ENCODE data around the gene ORMDL1. TPM values are rescaled to one million over a fixed set of nuclear protein-coding genes. Genes with fewer than 3 reads are reported as not detected.

ORMDL1 gene
- total and polyA plus RNA-seq, 2 of the 13 experiments (the other 11 are each of a cell fraction or from before 2014, with no cell fraction given): 67.5 to 160 TPM

DNA sequence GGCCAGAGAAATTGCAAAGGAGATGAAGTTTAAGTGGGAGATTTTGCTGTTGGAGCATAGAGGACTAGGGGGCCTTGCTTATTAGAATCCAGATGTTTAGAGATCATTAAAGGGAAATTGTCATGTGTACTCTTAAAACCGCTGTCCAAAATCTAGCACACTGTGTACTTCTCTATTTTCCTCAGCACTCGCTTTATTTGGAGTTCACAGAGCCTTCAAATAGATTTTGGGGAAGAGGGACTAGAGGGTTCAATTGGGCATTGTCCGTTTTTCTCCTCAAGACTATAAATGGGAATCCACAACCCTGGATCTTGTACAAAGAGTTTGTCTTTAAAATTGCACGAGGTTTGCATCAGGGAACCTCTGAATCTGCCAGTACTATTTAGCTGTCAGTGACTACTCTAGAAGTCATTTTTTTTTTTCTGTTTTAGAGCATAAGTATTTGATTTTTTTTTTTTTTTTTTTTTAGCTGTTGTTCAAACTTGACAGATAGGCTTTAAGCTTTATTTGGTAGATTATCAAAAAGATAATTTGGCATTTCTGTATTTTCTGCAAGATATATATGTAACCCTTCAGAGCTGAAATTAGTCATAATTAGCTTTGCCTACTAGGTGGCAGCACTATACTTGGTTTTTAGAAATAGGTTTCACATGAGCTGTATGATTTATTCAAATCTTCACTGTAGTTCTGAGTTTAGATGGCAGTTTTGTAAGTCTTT lies 14.3 kb upstream of the ORMDL1 start:
- Histone ChIP-seq H3K4me2 (ENCODE audit: low read depth, low read length) (no peak overlapping the region), H4K20me1 (ENCODE audit: insufficient read depth, low read length) (no peaks in the 10 kb centered on the region), H3K27me3 (ENCODE audit: control insufficient read depth in 1 of 2, insufficient read depth in 2 of 2, low read length in 2 of 2) (no peaks in the 10 kb centered on the region), H3K9me3 (ENCODE audit: low read length) (no peaks in the 10 kb centered on the region), H3K9ac (ENCODE audit: insufficient read depth, low read depth, low read length) (no peak overlapping the region), H2AFZ (ENCODE audit: low read length) (no peak overlapping the region), H3K27ac (ENCODE audit: extremely low read length, insufficient read depth, low read length) (no peak overlapping the region), H3K36me3 (replicated peaks in 1 of 2; ENCODE audit: control insufficient read depth in 1 of 2, insufficient read depth in 2 of 2, low read length in 2 of 2) (peaks cover 11 to 65% of the 10 kb centered on the region in 2 experiments), H3K79me2 (ENCODE audit: insufficient read depth, low read length) (peaks cover 4% of the 10 kb centered on the region), H3K4me3 (replicated peaks in 1 of 3; ENCODE audit: insufficient read depth in 1 of 3, low read depth in 2 of 3, low read length in 3 of 3) (no peak overlapping the region), H3K4me1 (ENCODE audit: insufficient read depth, low read length) (no peaks in the 10 kb centered on the region)
- TSS peak; percentile 5 for BruUV-seq (replicated peaks)
- WGBS (ENCODE audit: low lambda C conversion rate): 96% methylated on average over 4 of the region's 4 CpGs
- in situ Hi-C loops (cut with HindIII; ENCODE audit: extremely low pct_ligation_motif_present, low pct_unique_long_range_greater_than_20kb): no loop called here
- DNase-seq (ENCODE audit: low spot score) (peak; percentile 24), FAIRE-seq (no peak), ATAC-seq (peak; percentile 72)
- TF ChIP-seq MIXL1 (CRISPR knock-in tag; IDR thresholded peaks at IDR 0.05) (peak; percentile 55; the same call in 1 of the 2 replicates), CTCF (CRISPR knock-in tag; IDR thresholded peaks at IDR 0.05) (peak; percentile 47), STAG1 (CRISPR knock-in tag; IDR thresholded peaks at IDR 0.05) (peak; percentile 49), BHLHE40 (IDR thresholded peaks at IDR 0.05; ENCODE audit: low read length) (no peak)
- ChIA-PET POLR2A (interaction anchor here (2.0 kb wide), 1 partner anchor 14 kb away, joined by 6 read pairs; the partner anchor contains the start of genes ORMDL1 and PMS1), CTCF (ENCODE audit: low intra/inter-chr PET ratio, low total read pairs) (interaction anchor here (1.2 kb wide), 1 partner anchor 382 kb away, joined by 3 read pairs; a partner anchor contains a TSS)
- intact Hi-C loops (cut with micrococcal nuclease; ENCODE audit: unreplicated experiment): loop anchor here (2.0 kb wide), 1 partner anchor 272 kb away; no protein-coding TSS in a partner anchor

GRCh38 chr2:189797902-189798301 lies 13.8 kb upstream of the ORMDL1 start:
- TF ChIP-seq SNAI1 (CRISPR knock-in tag; IDR thresholded peaks at IDR 0.05; ENCODE audit: borderline replicate concordance): no peak
- peak; percentile 68; the same call in 1 of the 2 replicates for TF ChIP-seq ZNF317 (CRISPR knock-in tag; IDR thresholded peaks at IDR 0.05)
- H2AFZ ChIP-seq (ENCODE audit: low read length): no peak overlapping the region
- ATAC-seq (no peak), FAIRE-seq (no peak), DNase-seq (ENCODE audit: low spot score) (no peak)
- no peak overlapping the region for H3K9ac ChIP-seq (ENCODE audit: insufficient read depth, low read depth, low read length)
- no peaks in the 10 kb centered on the region for H3K4me1 ChIP-seq (ENCODE audit: insufficient read depth, low read length)
- no peak overlapping the region for H3K27ac ChIP-seq (ENCODE audit: extremely low read length, insufficient read depth, low read length)
- ChIA-PET POLR2A (no interaction called here), CTCF (ENCODE audit: low intra/inter-chr PET ratio, low total read pairs) (no interaction called here)
- in situ Hi-C loops (cut with HindIII; ENCODE audit: extremely low pct_ligation_motif_present, low pct_unique_long_range_greater_than_20kb) (no loop called here), intact Hi-C loops (cut with micrococcal nuclease; ENCODE audit: unreplicated experiment) (loop anchor here (2.0 kb wide), 1 partner anchor 273 kb away; no protein-coding TSS in a partner anchor)
- 96% methylated on average over 6 of the region's 6 CpGs for WGBS (ENCODE audit: low lambda C conversion rate)
- no peaks in the 10 kb centered on the region for H3K9me3 ChIP-seq (ENCODE audit: low read length)
- peaks cover 11 to 67% of the 10 kb centered on the region in 2 experiments for H3K36me3 ChIP-seq (replicated peaks in 1 of 2; ENCODE audit: control insufficient read depth in 1 of 2, insufficient read depth in 2 of 2, low read length in 2 of 2)
- H3K4me2 ChIP-seq (ENCODE audit: low read depth, low read length): no peak overlapping the region
- peaks cover 4% of the 10 kb centered on the region for H3K79me2 ChIP-seq (ENCODE audit: insufficient read depth, low read length)
- H4K20me1 ChIP-seq (ENCODE audit: insufficient read depth, low read length): no peaks in the 10 kb centered on the region
- H3K4me3 ChIP-seq (replicated peaks in 1 of 3; ENCODE audit: insufficient read depth in 1 of 3, low read depth in 2 of 3, low read length in 3 of 3): no peak overlapping the region
- BruUV-seq (replicated peaks): no TSS peak
- no peaks in the 10 kb centered on the region for H3K27me3 ChIP-seq (ENCODE audit: control insufficient read depth in 1 of 2, insufficient read depth in 2 of 2, low read length in 2 of 2)
